Ovary (tissue), 9 donors: ENCODE data around the gene MCF2L. TPM values are rescaled to one million over a fixed set of nuclear protein-coding genes. Genes with fewer than 3 reads are reported as not detected.

Experiments used
- DNase-seq, 5 donors: peaks; one replicate each; pipeline ENCODE4 v3.0.0-alpha.2; 2019 to 2020
- H3K27ac ChIP-seq, 2 donors: fragments of 200-600 bp; one replicate each; pipeline versions ENCODE4 v1.5.1 to v1.8.0; 2019 to 2022
- H3K27me3 ChIP-seq: fragments of 200-600 bp; one replicate; pipeline ENCODE4 v1.8.0; 2022
- H3K36me3 ChIP-seq: fragments of 200-600 bp; sonication (generic); one replicate; pipeline ENCODE4 v1.5.1; 2019
- H3K4me1 ChIP-seq: one replicate; pipeline ENCODE4 v1.8.1; 2013; ENCODE audit warnings: mild to moderate bottlenecking, moderate library complexity; ENCODE audit not compliant: insufficient read depth
- H3K4me3 ChIP-seq: fragments of 200-600 bp; sonication (generic); one replicate; pipeline ENCODE4 v1.5.1; 2017
- H3K9me3 ChIP-seq, 2 donors: fragments of 200-600 bp in 1 of 2; sonication (generic) in 1 of 2; one replicate each; pipeline versions ENCODE4 v1.5.1 to v1.8.1; 2013 to 2019; ENCODE audit warnings: mild to moderate bottlenecking in 1 of 2, moderate library complexity in 1 of 2
- EP300 ChIP-seq: sonication (generic); formaldehyde crosslinking; IDR thresholded peaks from one replicate; pipeline ENCODE4 v1.6.1; 2017; ENCODE audit warnings: antibody characterized with exemption
- POLR2A ChIP-seq: fragments of 450-650 bp; IDR thresholded peaks from one replicate; pipeline ENCODE4 v1.6.1; 2017; ENCODE audit warnings: antibody characterized with exemption, mild to moderate bottlenecking, moderate library complexity
- WGBS, 3 donors: extraction: QIAGEN DNeasy Blood & Tissue Kit in 1 of 3; methylation state at CpG; one replicate each; pipeline versions ENCODE4 v1.1.5 to v1.1.7; 2013 to 2017; 5-methylcytosine and 5-hydroxymethylcytosine counted together
- intact Hi-C, 4 donors: fragments of 100-400 bp; cut with DNase I; formaldehyde crosslinking; loops; one replicate each; pipeline versions ENCODE4 v1.11.0 to v1.15.1; 2022 to 2023
- polyA plus RNA-seq, 2 donors: library from polyadenylated mRNA; stranded (reverse); fragments of 200-250 nt in 1 of 2; fragments of 350-450 nt in 1 of 2; fragmentation: Illumina TruSeq in 1 of 2; extraction: RNeasy Lipid Tissue Mini Kit (QIAGEN cat#74804) in 1 of 2; gene quantifications; one replicate each; pipeline ENCODE4 v1.2.3, GENCODE V29; 2013 to 2014
- total RNA-seq, 7 donors: library from RNA; depleted of rRNA in 2 of 7; stranded (reverse); fragments of >200 nt in 2 of 7; fragmentation: NEBNext Ultra II Directional in 3 of 7; extraction: Animal tissue kit (Norgen Biotek cat#: 25700) in 3 of 7; gene quantifications; one replicate each; pipeline versions ENCODE4 v1.1.0 to v1.2.4, GENCODE V29; 2016 to 2023
- TF ChIP-seq, protein P1 (sequence below), 3 donors: fragments of 450-650 bp in 2 of 3; fragments of 200-600 bp in 1 of 3; IDR thresholded peaks; one replicate each; pipeline versions ENCODE4 v1.5.1 to v1.8.0; 2016 to 2022; ENCODE audit warnings: antibody characterized with exemption in 3 of 3, mild to moderate bottlenecking in 1 of 3
- donor health status: DM: no; HTN: no; CAD: no; lungs with moderate emphysema.
- donor health status: DM: no; HTN: no; CAD: no.
- donor health status: Bipolar disorder and iron deficiency.
- donor health status: DM: yes; HTN: yes; CAD: no.
- donor health status: DM: no; HTN: no; CAD: no.
- donor health status: DM: yes; HTN: yes; CAD: no.

MCF2L gene
- total and polyA plus RNA-seq, 9 donors = 5.6 to 22.2 (median 8.7) TPM

DNA sequence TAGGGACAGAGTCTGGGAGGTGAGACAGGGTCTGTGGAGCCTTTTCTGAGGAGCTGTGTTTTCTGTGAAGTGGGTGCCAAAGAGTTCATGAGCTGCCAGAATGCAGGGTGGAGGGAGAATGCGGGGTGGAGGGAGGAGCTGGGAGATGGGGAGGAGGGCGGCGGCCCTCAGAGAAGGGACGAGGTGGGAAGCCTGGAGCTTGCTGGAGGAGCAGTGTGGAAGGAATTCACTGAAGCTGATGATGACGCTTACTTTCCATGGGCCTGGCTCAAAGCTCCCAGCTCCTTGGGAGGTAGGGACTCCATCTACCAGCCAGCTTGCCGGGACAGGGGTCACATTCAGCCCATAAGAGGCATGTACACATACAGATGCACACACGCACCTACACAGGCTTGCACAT, 62.5 kb downstream of the MCF2L start:
- H3K36me3 ChIP-seq = no peaks in the 10 kb centered on the region
- intact Hi-C loops = loop anchor here in 2 of 4 donors (5.0 to 10.0 kb wide), 4 partner anchors 89 to 363 kb away; partner anchors contain the start of genes CUL4A (in 1 of the 2) and PCID2 (in 1 of the 2)
- H3K27ac ChIP-seq = no peak overlapping the region
- peaks cover 2% of the 10 kb centered on the region for H3K4me1 ChIP-seq
- H3K9me3 ChIP-seq = no peaks in the 10 kb centered on the region
- 45 to 48% (median 47%) methylated on average over 7 of the region's 7 CpGs for WGBS, 3 donors
- H3K4me3 ChIP-seq = no peak overlapping the region
- no peak for DNase-seq
- TF ChIP-seq, protein P1, sequence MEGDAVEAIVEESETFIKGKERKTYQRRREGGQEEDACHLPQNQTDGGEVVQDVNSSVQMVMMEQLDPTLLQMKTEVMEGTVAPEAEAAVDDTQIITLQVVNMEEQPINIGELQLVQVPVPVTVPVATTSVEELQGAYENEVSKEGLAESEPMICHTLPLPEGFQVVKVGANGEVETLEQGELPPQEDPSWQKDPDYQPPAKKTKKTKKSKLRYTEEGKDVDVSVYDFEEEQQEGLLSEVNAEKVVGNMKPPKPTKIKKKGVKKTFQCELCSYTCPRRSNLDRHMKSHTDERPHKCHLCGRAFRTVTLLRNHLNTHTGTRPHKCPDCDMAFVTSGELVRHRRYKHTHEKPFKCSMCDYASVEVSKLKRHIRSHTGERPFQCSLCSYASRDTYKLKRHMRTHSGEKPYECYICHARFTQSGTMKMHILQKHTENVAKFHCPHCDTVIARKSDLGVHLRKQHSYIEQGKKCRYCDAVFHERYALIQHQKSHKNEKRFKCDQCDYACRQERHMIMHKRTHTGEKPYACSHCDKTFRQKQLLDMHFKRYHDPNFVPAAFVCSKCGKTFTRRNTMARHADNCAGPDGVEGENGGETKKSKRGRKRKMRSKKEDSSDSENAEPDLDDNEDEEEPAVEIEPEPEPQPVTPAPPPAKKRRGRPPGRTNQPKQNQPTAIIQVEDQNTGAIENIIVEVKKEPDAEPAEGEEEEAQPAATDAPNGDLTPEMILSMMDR (IDR thresholded peaks at IDR 0.05) = no peak
- no peak for TF ChIP-seq POLR2A
- TF ChIP-seq EP300 = no peak
- no peaks in the 10 kb centered on the region for H3K27me3 ChIP-seq

DNA sequence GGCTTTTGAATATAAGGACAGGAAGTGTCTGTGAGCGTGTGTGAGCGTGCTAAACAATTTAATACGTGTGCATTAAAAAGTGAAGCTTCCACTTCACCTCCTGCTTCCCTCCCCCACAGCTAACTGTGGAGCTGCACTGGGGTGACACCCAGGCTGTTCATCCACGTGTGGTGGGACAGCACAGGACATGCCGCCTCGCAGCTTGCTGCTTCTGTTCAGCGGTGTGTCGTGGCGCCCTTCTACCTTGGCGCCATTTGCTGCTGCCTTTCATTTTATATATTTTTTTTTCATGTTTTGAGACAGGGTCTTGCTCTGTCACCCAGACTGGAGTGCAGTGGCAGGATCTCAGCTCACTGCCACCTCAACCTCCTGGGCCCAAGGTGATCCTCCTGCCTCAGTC, 63.3 kb downstream of the MCF2L start:
- Histone ChIP-seq H3K4me3 (no peak overlapping the region), H3K36me3 (no peaks in the 10 kb centered on the region), H3K27ac (no peak overlapping the region), H3K4me1 (peaks cover 2% of the 10 kb centered on the region), H3K9me3 (no peaks in the 10 kb centered on the region), H3K27me3 (no peaks in the 10 kb centered on the region)
- no peak for DNase-seq
- intact Hi-C loops = loop anchor here in 2 of 4 donors (5.0 to 10.0 kb wide), 4 partner anchors 90 to 363 kb away; partner anchors contain the start of genes CUL4A (in 1 of the 2) and PCID2 (in 1 of the 2)
- WGBS, 3 donors = 77 to 85% (median 79%) methylated on average over 10 of the region's 10 CpGs
- TF ChIP-seq POLR2A = no peak
- TF ChIP-seq EP300 = no peak
- TF ChIP-seq, protein P1 (IDR thresholded peaks at IDR 0.05) = no peak

DNA sequence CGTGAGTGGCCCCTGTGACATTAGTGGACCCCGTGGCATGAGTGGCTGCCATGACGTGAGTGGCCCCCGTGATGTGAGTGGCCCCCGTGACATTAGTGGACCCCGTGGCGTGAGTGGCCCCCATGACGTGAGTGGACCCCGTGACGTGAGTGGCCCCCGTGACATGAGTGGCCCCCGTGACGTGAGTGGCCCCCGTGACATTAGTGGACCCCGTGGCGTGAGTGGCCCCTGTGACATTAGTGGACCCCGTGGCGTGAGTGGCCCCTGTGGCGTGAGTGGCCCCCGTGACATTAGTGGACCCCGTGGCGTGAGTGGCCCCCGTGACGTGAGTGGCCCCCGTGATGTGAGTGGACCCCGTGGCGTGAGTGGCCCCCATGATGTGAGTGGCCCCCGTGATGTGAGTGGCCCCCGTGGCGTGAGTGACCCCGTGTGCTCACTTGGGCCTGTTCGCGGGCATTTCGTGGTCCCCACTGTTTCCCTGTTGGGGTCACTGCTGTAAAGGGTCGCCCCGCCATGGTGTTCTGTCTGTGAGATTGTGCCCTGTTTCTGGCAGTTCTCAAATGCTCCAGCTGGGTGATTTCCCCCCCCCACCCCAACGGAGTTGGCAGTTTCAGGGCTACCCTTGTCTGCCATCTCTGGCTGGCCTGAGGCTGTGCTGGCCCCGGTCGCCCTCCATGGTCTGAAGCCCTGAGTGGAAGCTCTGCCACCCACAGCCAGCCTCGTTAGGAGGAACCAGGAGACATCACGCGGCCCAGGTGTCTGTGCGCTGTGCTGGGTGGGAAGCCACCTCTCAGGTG, 64.2 kb downstream of the MCF2L start:
- no peak for DNase-seq
- Histone ChIP-seq H3K27ac (no peak overlapping the region), H3K27me3 (no peaks in the 10 kb centered on the region), H3K36me3 (no peaks in the 10 kb centered on the region), H3K4me1 (peaks cover 2% of the 10 kb centered on the region), H3K4me3 (no peak overlapping the region), H3K9me3 (no peaks in the 10 kb centered on the region)
- intact Hi-C loops = loop anchor here in 2 of 4 donors (5.0 to 10.0 kb wide), 4 partner anchors 91 to 362 kb away; partner anchors contain the start of genes CUL4A (in 1 of the 2) and PCID2 (in 1 of the 2)
- TF ChIP-seq EP300 (no peak), POLR2A (no peak)
- TF ChIP-seq, protein P1 (IDR thresholded peaks at IDR 0.05) = no peak
- 83 to 91% (median 86%) methylated on average over 39 to 43 of the region's 43 CpGs for WGBS, 3 donors

DNA sequence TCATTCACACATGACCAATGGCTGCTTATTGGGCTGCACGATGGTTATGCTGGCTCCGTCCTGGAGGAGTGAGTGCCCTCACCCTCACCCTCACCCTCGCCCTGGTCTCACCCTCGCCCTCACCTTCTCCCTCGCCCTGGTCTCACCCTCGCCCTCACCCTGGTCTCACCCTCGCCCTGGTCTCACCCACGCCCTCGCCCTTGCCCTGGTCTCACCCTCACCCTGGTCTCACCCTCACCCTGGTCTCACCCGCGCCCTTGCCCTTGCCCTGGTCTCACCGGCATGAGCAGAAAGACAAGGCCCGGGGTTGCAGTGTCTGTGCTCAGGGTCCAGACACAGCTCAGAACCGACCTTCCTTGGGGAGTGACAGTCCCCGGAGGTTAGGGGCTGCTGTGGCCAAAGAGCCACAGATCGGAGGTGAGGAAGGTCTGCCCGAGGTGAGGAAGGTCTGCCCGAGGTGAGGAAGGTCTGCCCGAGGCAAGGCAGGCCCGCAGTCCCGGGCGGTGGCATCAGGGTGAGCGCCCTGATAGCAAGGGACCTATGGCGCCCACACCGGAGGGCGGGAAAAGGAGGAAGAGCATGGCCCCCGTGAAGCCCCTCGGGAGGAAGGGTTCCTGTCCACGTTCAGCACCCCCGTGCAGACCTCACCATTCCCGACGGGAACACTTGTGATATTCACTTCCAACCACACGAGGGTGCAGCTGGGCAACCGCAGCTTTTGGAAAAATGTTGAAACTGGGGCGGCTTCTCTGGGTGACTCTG, 65.6 kb downstream of the MCF2L start:
- TF ChIP-seq EP300 (no peak), POLR2A (no peak)
- TF ChIP-seq, protein P1 (IDR thresholded peaks at IDR 0.05) = peak; percentile 59 to 73 (median 64)
- WGBS, 3 donors = 55 to 61% (median 59%) methylated on average over 35 of the region's 35 CpGs
- peaks cover 2% of the 10 kb centered on the region for H3K4me1 ChIP-seq
- H3K36me3 ChIP-seq = no peaks in the 10 kb centered on the region
- no peak overlapping the region for H3K27ac ChIP-seq
- no peaks in the 10 kb centered on the region for H3K27me3 ChIP-seq
- DNase-seq = peak; percentile 47 to 73 (median 66)
- intact Hi-C loops = loop anchor here in 3 of 4 donors (5.0 to 10.0 kb wide), 6 partner anchors 92 to 363 kb away; partner anchors contain the start of genes CUL4A (in 1 of the 3) and PCID2 (in 1 of the 3)
- no peaks in the 10 kb centered on the region for H3K9me3 ChIP-seq
- H3K4me3 ChIP-seq = no peak overlapping the region
